ENCODE results near the gene NSF.
"Not testable (repeated sequence)": the region's sequence is repeated elsewhere in the genome, so short reads cannot be mapped to it uniquely, and the experiment has no call there.

NSF gene

GRCh38 chr17:46759141-46759540 is 168.7 kb downstream of the NSF start:
- DNase-seq: no peak

DNA sequence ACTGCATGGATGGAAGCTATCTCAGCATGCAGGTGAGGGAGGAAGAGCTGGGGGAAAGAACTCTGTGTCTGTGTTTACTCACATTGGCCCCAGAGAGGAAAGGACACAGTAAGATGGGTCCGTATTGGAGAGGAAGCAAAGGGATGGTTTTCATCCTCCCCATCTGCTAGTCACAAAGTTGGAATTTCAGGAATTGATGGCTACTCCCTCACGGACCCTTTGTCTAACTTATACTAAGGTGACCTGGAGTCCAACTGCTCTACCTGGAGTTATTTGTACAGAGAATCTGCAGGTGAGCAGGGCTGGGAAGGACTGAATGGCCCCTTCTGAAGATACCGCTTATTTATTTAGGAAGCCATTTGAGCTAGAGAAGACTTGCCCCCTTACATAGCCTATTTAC is 172.9 kb downstream of the NSF start:
- no peak for DNase-seq

DNA sequence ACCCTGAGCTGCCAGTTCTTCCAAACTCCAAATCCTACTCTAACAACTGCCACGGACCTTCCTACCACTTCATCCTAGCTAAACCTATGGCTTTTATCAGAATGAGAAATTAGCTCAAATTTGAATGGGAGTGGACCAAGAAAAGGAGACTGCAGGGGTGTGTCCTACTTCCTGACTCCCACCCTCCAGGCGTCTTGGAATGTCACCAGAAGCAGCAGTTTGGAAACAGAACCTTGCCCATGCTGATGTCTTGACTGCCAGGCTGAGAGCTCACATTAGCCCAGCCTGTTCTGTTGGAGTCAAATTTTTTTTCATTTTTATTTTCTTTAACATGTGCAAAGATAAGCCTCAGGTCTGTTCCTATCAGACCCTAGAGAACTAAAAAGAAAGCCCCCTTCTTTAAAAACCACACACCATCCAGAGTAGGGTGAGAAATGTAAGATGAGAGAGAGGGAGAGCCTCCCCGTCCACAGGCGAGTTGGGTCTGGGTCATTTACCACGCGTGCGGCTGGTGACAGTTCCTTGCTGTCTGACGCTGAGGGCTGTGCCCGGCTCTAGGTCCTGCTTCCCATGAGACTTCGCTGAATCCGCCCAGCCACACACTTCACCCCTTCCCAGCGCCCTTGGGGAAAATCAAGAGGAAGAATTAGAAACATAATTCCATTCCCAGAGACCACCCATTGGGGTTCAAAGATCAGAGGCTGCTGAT is 173.7 kb downstream of the NSF start:
- no peak for DNase-seq

GRCh38 chr17:46764709-46765401 is 174.4 kb downstream of the NSF start:
- no peak for DNase-seq

DNA sequence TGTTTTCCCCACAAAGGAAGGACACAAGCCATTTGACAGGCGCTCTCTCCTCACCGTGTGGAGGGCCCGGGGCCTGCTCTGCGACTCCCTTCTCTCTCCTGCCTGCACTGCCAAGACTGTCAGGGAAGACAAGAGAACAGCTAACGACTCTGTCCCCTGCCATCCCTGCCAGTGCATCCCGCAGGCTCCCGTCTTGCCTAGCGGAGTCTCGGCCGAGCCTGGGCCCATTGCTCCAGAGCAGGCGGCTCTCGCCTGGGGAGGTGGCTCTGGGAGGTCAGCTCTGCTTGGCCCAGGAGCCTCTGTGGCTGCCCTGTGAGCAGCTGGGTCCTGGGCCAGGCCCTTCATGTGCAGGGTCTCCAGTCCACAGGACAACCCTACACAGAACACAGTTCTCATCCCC is 175.0 kb downstream of the NSF start:
- DNase-seq: no peak

DNA sequence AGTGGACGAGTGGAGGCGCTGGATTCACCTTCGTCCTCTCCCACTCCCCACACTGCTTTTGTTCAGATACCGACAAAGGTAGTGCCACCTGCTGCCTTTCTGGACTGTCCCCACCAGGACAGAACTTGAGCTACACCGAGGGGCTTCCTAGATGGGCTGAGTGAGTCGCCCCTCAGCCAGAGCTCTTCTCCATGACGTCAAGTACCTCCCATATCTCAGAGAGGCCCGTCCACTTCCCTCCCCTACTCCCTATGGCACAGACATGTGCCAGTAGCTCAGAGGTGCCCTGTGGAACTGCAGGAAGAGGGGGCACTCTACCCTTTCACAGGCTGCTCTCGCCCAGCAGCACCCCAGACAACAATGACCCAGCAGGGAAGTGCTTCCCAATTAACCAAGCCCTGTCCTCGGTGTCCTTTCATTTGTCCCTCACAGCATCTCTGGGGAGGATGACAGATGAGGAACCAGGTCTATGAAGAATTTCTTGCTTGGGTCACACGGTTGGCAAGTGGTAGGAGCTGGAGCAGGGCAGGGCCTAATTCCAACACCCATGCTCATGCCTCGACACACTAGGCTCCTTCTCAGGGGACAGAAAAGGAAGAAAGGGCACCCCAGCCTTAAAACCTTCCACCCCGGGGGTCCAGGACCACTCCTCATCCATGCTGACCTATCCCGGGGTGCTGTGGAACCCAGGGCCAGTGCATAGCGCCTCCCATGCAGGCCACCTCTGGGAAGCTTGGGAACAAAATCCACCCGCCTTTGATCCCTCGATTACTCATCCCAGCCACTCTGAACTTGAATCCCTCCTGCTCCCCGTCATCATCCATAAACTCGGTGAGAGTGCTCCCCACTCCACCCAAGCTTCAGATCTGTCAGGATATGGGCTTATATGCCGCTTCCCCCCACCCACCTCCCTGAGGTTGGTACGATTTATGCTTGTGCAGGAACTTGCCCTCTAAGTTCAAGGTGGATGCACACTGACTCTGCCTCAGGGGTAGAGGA is 176.3 kb downstream of the NSF start:
- no peak for DNase-seq

- no peak for DNase-seq
These were observed 178.0 kb downstream of the NSF start for GRCh38 chr17:46768540-46768870.

DNA sequence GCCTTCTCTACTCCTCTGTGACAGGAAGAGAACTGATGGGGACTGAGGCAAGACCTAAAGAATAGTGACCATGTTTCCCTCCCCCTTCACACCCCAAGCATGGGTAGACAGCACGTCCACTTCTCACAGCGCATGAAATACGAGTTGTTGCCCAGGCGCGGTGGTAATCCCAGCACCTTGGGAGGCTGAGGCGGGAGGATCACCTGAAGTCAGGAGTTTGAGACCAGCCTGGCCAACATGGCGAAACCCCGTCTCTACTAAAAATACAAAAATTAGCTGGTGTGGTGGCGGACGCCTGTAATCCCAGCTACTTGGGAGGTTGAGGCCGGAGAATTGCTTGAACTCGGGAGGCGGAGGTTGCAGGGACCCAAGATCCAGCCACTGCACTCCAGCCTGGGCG is 178.4 kb downstream of the NSF start:
- DNase-seq: not testable (repeated sequence)

DNA sequence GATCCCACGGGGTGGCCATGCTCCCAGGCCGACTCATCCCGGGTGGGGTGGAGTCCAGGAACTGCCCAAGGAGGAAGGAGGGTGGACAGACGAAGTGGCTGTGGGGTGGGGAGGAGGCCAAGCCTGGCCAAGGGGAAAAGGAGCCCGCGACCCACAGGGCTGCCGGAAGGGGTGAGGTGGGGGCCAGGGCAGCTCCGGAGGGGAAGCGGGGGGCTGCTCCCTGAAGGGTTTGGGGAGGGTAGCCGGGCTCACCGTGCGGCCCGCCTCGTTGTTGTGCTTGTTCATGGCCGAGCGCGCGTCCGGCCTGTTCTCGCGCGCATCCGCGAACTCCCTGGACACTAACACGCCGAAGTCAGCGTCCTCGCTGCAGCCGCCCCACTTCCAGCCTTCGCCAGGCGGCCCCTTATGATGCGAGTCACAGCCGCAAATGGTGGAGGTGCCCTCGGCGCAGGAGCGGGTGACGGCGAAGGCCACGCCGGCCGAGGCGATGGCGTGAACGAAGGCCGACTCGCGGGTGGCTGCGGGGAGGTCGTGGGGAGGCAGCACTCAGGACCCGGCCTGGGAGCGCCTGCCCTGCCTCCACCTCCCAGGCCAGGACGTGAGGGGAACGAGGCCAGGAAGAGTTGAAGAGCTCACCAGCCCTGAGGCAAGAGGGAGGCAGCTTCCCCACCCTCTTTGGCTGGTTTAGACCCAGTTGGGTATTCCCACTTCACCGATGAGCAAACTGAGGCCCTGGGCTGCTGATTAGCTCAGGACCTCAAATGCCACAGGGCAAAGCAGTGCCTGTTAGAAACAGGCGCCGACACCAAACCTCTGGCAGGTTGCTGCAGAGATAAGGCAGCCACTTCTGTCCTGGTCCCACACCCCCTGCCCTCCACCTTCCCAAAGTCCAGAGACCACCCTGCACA is 179.3 kb downstream of the NSF start:
- no peak for DNase-seq

DNA sequence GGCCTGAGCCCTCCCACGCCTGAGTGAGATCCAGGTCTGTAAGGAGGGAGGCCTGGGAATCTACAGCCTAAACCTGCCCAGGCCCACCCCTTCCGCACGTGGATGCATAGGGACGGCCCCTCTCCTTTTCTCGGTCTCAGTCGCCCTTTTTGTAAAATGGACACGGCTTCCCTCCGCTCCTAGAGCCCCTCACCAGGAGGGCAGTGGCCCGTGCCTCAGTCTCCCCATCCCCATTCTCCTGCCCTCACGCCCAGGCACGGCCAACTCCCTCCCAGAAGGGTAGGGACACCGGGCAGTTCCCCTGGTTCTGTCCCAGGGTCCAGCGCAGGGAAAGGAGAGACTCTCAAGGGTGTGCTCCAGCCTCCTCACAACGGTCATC is 180.0 kb downstream of the NSF start:
- no peak for DNase-seq

DNA sequence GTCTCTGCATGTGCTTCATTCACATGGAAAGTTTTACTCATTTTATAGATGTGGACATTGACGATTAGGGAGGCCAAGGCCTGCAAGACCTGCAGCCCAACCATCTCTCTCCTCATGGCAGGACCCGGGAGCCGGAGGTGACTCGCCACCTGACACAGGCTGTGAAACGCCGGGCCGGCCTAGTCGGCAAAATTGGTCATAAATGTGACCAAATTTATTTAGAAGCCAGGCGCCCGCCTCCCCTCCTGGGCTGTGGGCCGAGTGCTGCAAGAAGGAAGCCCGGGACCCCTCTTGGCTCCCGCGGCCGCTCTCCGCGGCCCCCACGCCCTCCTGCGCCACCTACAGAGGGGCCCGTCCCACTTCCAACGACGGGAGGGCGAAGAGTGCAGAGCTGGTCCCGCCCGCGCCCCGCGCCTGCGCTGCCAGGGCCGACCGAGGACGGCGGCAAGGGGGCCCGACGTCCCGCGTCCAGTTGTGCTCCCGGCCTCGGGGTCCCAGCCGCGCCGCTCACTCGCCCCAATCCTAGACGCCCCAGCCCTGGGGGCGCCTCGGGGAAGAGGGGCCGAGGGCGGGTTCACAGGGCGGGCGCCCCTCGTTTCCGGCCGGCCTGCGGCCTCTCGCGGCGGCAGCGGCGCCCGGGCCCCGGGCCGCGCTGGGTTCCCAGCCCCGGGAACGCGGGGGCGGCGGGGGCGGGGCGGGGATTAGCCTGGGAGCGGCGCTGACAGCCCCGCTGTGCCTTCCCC is 180.5 kb downstream of the NSF start:
- peak; percentile 71 for DNase-seq

GRCh38 chr17:46771561-46772474 is 181.3 kb downstream of the NSF start:
- peak; percentile 71 for DNase-seq

DNA sequence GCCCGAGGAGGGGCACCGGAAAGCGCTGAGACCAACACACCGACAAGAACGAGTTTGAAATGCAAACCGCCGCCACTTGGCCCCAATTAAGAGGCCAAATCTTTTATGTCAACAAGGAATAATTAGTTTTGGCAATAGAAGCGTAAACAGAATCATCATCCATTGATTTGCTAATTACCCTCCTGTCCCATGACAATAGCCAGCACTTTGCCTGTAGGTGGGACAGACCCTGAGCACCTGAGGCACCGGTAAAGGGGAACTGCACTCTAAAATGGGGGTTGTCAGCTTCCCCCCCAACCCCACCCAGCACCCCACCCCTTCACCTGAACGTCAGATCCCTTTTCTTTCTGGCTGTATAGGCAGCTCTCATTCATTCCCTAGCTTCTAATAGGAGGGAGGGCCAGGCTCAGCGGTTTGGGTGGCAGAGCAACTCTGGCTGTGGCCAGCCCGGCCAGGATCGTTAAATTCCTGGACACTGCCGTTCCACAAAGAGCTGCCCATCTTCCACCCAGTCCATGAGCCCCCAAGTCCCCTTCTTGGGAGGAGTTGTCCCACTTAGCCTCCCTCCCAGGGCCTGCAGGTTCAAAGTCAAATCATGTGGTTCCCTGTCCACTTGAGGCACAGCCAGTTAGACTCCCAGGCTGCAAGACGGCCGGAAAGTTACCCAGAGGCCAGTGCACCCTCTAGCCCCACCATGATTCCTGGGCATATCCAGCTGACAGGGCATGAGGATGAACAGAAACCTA is 182.2 kb downstream of the NSF start:
- DNase-seq: no peak

DNA sequence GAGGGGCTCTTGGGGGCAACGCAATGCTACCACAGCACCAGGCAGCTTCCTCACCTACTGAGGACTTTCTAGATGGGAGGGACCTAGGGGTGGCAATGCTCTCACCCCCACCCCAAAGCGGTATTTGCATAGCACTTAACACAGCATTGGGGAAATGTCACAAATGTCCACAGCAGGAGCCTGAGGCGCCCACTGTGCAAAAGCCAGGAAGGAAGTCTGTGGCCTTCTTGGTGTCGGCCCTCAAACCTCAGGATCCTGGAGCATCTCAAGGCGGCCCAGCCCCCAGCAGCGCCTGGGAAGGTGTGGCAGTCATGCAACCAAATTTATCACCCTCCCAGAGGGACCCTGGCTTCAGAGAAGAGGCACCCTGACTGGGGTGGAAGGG is 182.7 kb downstream of the NSF start:
- no peak for DNase-seq

DNA sequence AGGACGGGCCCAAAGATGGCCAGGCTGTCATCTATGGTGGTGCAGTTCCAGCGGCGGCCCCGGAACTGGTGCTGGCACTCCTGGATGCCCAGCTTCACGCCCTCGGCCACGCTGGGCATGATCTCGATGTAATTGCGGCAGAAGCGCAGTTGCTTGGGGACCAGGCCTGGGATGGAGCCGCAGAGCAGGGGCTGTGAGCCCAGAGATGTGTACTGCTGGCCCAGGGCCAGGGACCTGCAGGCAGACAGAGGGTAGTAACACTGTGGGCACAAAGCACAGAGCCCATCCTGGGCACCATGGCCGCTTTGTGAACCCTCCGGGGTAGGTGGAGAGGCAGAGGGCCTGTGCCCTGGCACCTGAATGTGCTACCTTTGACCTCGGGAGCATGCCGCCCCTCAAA is 183.2 kb downstream of the NSF start:
- no peak for DNase-seq

GRCh38 chr17:46774108-46774737 is 183.8 kb downstream of the NSF start:
- DNase-seq: no peak

GRCh38 chr17:46776298-46777005 is 186.0 kb downstream of the NSF start:
- DNase-seq: no peak

Measured in NCI-H82 (cell line).